CD4-positive, alpha-beta T cell treated with Interleukin-4 for 4 hours (primary cell): ENCODE measurements around the gene PTK7.

Experiments
- DNase-seq: peaks from one replicate; pipeline ENCODE4 v3.0.0-alpha.2; 2020

The PTK7 gene

DNA sequence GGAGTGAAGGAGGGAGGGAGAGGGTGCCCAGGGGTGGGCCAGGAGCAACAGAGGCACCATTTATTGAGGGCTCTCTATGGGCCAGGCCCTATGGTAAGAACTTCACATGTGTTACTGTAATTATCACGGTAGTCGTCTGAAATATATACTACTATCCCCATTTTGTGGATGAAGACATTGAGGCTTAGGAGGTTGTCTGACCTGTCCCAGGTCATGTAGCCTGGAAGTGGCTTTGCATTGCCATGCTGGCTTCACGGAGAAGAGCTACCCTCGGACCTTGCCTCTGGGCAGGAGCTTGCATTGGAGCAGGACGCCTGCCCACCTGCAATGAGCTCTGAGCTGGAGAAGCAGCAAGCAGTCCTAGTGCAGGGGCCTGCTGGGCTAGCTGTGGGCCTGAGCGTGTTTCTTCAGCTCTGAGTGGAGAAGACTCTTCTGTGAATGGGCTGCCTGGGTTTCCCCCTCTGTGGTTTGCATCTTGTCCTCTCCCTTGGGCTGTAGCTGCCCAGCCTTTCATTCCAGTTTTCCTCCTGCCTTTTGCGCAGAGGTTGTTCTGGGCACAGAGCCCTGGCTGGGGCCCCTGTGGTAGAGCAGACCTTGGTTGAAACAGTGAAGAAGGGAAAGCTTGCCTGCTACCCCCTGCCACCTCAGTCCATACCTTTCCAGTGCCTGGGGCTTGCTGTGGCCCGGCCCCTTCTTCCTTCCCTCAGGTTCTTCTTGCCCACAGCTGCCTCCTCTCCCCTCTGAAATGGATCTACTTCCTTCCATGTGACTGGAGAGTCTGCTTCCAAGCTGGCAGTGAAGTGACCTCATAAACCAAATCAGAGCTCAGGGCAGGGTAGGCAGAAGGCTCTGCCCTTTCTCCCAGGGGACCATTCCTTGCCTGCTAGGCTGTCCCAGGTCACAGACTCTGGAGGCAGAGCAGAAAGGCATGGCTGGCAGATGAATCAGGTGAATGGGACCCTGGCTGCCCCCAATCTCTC is 70.9 kb downstream of the PTK7 start:
- no peak for DNase-seq

DNA sequence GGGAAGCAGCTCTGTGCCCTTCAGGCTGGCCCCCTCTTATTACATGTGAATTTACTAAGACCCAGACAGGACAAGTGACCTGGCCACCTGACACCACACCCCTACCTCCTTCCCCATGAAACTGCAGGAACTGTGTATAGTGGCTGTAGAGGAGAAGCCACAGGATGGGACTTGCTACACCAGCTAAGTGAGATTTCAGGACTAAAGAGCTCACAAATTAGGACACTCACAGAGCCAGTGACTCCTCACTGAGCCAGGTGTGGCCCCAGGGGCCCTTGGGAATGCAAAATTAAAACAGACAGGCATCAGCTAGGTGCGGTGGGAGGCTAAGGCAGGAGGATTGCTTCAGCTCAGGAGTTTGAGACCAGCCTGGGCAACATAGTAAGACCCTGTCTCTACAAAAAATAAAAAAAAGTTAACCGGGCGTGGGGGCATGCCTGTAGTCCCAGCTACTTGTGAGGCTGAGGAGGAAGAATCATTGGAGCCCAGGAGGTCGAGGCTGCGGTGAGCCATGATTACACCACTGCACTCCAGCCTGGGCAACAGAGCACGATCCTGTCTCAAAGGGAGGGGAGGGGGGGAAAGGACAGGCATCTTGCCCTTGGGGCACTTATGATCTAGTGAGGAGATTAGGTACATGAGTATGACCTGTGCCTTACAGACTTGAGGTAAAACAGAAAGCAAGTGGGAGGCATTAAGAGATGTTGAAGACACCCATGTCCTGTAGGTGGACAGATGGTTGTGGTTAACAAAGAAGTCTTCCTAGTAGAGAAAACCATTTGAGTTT is 71.8 kb downstream of the PTK7 start:
- DNase-seq = no peak

DNA sequence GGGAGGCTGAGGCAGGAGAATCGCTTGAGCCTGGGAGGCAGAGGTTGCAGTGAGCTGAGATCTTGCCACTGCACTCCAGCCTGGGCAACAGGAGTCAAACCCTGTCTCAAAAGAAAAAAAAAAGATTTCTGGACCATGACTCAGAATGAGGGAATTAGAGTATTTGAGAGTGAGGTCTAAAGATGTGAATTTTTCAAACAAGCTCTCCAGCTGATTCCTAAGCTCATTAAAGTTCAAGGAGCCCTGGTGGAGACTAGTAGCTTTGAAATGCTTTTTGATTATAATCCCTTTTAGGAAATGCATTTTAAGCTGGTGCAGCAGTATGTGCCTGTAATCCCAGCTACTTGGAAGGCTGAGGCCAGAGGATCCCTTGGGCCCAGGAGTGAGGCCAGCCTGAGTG is 73.2 kb downstream of the PTK7 start:
- no peak for DNase-seq

DNA sequence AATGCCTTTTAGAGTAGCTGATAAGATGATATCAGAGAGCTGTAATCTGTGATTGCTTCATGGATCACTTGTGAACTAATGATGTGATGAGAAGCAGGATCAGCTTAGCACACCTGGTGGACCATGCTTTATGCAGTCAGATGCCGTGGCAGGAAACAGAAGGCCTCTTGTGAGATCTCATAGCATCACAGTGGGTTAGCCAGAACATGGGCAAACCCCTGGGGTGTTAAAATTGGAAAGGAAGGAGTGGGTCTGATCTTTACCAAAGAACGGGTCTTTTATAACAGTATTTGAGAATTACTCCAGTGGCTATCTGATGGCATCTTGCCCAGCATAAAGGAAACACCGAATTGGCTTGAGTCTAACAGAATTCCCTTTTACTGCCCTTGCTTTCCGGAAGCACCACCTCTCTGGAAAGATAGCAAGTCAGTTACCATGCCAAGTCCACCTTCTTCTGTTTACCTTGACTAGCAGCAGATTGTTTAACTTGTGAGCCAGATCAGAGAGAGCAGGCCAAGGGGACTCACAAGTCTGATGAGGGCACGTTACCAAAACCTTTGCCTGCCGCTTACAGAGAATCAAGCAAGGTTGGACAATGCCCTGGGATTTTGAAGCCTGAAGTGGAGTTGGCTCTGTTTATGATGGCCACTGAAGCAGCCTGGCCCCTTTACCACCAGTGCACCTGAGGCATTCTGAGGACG is 74.1 kb downstream of the PTK7 start:
- DNase-seq = no peak

DNA sequence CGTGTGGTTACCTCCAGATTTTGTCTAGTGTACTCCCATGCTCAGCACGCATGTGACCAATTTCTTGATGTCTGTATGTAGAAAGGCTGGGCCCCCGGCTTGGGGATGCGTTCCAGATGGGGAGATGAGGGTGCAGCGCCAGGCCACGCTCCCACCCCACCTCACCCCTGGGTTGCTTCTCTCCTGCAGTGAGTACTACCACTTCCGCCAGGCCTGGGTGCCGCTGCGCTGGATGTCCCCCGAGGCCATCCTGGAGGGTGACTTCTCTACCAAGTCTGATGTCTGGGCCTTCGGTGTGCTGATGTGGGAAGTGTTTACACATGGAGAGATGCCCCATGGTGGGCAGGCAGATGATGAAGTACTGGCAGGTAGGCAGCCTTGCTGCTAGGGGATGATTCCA is 83.5 kb downstream of the PTK7 start:
- no peak for DNase-seq

DNA sequence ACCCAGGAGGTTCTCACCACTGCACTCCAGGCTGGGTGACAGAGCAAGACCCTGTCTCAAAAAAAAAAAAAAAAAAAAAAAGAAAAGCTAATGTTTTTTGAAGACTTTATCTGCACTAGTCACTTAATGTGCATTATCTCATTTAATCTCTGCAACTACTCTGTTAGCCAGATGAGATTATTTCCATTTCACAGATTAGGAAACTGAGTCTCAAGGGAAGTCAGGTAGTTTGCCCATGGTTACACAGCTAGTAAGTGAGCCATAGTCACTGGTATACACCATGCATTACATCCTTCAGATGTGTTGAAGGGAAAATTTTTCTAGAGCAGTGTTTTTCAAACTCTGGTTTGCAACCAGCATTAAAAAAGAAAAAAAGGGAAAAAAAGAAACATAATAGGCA is 87.8 kb downstream of the PTK7 start:
- no peak for DNase-seq

DNA sequence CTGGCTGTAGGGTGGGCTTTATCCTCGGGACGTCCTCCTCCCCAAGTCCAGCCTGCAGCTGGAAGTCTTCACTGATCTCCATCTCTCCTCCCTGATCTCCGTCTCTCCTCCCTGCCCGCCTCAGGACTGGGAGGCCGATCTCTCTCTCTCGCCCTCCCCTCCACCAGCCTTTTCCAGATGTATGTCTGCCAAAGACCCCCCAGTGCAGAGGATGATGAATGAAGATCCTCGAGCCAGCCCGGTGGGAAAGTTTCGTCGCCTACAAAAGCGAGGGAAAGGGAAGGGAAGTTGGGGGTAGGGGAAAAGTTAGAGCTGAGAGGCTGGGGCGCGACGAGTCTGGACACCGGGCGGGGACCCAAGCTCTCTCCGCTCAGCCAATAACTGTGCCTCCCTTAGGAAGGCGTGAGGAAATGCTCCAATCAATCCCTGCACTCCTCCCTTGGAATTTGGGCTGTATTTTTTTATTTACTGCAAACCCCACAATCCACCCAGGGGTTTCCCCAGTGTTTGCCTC is 94.4 kb downstream of the PTK7 start:
- no peak for DNase-seq

DNA sequence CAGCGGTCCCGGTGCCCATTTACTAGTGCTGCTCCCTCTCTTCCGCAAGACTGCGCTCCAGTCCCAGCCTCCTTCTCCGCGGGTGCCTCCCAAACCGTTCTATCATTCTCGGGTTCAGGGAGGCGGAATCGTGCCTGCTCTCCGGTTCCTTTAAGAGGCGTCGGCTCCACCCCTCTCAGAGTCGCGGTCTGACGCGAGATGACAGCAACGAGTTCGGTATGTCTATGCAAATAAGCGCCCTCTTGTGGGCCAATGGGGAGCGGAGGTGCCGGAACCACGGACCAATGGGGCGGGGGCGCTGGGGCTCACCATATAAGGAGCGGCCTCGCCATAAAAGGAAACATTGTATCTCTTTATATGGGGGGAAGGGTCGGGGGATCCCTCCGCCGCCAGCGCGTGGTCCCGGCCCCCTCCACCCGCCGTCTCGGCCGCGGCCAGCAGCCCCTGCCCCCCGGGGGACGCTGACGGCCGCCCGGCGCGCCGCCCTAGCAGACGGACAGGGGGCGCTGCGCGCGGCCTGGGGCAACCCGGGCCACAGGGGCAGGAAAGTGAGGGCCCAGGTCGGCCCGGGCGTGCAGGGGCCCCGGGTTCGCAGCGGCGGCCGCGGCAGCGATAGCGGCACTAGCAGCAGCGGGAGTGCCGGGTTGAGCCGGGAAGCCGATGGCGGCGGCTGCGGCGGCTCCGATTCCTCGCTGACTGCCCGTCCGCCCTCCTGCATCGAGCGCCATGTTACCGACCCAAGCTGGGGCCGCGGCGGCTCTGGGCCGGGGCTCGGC is 95.0 kb downstream of the PTK7 start, which contains the start of gene SRF:
TSS of gene SRF (plus strand) at position 339 of the 776 bp plus-strand sequence. CDS start at position 727, 388 bp downstream.
- peak; percentile 99 for DNase-seq

DNA sequence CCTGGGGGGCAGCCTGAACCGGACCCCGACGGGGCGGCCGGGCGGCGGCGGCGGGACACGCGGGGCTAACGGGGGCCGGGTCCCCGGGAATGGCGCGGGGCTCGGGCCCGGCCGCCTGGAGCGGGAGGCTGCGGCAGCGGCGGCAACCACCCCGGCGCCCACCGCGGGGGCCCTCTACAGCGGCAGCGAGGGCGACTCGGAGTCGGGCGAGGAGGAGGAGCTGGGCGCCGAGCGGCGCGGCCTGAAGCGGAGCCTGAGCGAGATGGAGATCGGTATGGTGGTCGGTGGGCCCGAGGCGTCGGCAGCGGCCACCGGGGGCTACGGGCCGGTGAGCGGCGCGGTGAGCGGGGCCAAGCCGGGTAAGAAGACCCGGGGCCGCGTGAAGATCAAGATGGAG is 95.6 kb downstream of the PTK7 start:
- no peak for DNase-seq

DNA sequence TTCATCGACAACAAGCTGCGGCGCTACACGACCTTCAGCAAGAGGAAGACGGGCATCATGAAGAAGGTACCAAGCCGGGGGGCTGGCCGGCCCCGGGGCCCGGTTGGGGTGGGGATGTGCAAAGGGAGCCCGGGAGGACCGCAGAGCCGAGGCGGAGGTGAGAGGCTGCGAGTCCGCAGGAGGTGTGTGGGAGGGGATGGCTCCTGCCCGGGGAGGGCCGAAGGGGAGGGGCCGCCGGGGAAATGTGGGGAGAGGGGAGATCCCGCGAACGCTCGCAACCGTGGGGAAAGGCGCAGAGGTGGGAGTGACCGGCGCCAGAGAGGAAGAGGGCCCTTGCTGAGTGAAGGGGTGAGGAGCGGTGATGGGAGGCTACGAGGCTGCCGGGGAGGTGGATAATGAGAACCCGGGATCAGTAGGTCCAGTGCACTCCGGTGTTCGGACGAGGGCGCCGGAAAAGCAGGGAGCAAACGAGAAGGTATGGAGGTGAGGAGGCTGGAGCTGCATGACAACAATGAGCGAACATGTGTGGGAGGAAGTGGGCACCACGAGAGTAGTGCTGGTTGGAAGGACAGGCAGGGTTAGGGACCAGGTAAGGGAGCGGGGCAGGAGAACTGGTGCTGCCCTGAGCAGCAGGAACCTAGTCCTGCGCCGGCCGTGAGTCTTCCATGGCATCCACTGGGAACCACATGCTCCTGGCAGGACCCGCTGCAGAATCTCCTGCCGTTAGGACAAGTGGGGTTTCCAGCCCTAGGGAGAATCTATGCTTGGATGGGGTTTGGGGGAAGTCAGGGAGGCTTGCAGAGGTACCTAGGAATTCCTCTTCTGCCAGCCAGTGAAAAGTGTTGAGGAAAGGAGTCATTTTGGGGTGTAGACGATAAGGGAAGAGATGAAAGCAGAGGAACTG is 96.2 kb downstream of the PTK7 start:
- peak; percentile 34 for DNase-seq

DNA sequence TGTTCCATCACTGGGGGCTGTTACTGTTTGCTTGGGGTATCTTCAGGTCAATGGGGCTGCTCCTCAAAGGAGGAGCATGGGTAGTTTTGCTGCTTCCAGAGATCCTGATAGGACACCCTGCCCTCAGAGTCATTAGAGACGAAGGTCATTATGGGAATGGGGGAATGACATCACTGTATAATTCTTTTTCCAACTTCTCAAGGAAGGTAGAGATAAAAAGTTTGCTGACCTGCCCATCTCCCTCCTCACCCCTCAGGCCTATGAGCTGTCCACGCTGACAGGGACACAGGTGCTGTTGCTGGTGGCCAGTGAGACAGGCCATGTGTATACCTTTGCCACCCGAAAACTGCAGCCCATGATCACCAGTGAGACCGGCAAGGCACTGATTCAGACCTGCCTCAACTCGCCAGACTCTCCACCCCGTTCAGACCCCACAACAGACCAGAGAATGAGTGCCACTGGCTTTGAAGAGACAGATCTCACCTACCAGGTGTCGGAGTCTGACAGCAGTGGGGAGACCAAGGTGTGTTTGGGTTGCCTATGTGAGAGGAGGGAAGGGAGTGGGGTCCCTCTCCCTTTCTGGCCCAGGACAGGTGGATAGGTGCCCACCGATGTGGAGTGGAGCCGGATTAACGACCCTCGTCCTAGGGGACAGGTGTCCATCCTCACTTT is 97.6 kb downstream of the PTK7 start:
- no peak for DNase-seq

DNA sequence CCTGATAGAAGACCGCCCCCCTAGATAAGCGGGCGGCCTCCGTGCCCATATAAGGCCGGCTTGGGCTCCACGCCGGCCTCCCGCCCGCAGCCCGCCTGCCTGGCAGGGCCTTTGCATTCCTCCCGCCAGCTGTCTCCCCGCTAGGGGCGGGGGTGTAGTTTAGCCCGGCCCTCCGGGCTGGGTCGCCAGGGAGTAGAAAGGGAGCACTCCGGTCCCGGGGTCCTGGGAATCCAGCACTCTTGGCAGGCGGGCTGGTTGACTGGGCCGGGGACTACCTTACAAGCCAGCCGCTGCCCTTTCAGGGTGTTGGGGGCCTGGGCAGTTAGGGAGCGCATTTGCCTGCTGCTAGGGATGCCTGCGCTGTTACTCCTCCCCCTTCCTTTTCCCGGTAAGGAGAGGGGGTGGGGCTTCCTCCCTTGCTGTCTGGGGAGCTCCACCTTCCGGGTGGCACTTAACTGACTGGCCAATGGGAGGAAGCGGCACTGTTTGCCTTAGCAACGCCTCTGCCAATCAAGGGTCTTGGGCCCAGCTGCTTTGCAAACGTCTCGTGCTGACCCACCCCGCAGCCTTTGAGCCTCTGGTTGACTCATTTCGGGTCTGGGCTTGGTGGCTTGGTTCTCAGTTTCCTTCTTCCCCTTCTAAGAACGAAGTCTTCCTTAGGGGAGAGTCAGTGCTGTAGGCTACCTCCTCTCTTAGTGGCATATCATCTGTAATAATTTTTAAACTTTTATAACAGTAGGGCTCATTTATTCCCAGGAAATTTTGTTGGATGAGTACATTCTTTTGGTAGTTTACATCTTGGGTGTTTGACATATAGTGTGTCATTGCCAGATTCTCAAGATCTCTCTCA is 98.4 kb downstream of the PTK7 start:
- DNase-seq = peak; percentile 98

DNA sequence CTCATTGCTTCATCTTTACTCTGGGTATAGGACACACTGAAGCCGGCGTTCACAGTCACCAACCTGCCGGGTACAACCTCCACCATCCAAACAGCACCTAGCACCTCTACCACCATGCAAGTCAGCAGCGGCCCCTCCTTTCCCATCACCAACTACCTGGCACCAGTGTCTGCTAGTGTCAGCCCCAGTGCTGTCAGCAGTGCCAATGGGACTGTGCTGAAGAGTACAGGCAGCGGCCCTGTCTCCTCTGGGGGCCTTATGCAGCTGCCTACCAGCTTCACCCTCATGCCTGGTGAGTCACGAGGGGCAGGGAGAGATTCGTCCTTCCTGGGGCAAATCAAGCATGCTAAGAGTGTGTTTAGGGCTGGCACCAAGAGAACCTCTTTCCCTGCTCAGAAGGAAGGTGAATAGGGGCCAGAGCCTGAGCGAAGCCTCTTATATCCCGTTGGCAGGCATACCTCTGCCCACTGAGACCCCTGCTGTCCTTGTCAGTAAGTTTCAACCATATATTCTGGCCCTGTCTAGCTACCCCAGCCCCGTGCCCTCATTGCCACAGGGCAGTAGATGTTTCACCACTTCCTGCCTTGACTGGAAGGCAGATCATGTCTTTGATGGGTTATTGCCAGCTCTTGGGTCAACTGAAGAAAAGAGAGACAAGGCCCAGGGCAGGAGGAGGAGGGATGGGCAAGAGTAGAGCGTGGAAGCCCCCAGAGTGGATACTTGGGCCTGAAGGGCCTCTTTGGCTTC is 99.7 kb downstream of the PTK7 start:
- no peak for DNase-seq

DNA sequence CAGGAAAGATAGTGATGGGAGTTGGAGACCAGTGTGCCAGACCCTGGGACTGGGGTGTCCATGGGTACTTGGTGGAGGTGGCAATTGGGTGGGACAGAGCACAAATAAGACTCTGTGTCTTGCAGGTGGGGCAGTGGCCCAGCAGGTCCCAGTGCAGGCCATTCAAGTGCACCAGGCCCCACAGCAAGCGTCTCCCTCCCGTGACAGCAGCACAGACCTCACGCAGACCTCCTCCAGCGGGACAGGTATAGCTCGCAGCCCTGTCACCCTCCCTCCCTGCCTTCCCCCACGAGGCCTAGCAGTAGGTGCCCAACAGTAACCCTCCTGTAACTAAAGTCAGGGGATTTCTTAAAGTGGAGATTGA is 100.3 kb downstream of the PTK7 start:
- no peak for DNase-seq

DNA sequence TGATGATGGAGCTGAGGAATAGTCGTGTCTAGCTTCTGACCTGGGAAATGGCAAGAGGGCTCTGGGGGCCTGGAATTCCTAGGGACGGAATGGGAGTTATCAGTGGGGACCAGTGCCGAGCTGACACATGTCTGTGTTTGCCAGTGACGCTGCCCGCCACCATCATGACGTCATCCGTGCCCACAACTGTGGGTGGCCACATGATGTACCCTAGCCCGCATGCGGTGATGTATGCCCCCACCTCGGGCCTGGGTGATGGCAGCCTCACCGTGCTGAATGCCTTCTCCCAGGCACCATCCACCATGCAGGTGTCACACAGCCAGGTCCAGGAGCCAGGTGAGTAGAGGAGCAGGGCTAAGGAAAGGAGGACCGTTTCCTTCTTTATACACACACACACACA is 102.0 kb downstream of the PTK7 start:
- no peak for DNase-seq

DNA sequence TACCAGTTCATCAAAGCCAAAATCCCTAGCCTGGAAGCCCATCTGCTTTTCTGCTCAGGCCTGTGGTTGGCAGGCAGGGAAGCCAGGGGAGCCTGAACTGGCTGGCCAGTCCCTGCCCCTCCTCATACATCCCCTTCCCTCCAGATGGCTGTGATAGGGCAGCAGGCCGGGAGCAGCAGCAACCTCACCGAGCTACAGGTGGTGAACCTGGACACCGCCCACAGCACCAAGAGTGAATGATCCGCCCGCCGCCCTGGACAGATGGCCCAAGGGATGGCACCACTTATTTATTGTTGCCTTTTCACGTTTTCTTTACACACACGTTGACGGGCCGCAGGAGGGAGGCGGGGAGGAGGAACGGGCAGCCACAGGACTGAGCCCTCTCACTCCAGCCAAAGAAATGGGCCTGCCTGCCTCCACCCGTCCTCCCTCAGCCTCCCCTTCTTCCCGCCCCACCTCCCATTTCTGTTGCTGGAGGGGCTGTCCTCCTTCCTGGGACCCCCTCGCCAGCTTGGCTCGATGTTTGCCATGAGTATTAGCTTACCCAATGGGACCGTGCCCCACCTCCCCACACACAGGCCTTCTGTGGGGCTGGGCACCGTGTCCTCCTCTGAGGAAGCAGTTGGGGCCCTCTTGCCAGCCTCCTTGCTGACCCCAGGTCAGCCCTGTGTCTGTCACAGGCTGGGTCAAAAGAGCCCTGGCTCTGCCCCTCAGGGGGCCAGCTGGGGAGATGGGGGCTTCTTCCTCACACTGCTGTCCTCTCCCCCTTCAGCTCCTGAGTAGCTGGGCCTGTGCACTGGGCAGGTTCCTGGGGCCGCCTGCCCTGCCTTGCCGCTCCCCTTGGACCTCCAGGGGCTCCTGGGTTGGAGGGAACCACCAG is 103.1 kb downstream of the PTK7 start:
- DNase-seq = no peak

DNA sequence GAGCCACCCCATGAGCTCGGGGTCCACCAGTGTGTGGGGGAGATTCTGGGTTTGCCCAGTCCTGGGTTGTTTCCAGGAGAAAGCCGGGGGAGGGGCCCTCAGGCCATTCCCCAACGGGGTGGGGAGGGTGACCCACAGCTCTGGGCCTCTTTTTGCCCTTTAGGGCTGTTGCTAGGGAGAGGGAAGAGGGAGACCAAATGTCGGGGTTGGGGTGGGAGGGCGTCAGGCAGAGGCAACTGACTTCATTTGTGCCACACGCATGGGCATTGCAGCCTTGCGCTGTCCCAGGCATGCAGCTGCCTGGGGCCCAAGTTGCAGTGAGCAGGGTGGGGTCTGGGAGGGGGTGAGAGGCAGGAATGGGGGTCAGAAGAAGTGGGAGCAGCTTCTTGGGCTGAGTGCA is 103.9 kb downstream of the PTK7 start:
- no peak for DNase-seq

DNA sequence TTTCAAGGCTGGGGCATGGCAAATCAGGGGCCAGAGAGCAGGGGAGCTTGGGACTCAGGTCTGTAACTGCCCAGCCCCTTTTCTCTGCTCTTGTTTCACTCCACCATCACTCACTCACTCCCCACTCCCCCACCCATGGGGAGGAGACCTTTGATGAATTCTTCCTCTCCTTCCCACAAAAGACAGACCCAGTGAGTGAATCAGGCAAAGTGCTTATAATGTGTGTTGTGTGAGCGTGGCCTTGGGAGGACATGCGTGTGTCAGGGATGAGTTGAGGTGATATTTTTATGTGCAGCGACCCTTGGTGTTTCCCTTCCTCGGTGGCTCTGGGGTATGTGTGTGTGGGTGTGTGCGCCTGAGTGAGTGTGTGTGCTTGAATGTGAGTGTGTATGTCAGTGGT is 104.9 kb downstream of the PTK7 start:
- DNase-seq = no peak
